Stimulated activated CD8-positive, alpha-beta memory T cell treated with anti-CD3 and anti-CD28 coated beads, Interleukin-15, amount 100 ng/mL, for 24 hours (primary cell): Measurements from ENCODE around the gene COX11.

Source experiments
- DNase-seq: peaks from one replicate; pipeline ENCODE4 v3.0.0-alpha.2; 2020; ENCODE audit warnings: low read depth

The COX11 gene, protein sequence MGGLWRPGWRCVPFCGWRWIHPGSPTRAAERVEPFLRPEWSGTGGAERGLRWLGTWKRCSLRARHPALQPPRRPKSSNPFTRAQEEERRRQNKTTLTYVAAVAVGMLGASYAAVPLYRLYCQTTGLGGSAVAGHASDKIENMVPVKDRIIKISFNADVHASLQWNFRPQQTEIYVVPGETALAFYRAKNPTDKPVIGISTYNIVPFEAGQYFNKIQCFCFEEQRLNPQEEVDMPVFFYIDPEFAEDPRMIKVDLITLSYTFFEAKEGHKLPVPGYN

DNA sequence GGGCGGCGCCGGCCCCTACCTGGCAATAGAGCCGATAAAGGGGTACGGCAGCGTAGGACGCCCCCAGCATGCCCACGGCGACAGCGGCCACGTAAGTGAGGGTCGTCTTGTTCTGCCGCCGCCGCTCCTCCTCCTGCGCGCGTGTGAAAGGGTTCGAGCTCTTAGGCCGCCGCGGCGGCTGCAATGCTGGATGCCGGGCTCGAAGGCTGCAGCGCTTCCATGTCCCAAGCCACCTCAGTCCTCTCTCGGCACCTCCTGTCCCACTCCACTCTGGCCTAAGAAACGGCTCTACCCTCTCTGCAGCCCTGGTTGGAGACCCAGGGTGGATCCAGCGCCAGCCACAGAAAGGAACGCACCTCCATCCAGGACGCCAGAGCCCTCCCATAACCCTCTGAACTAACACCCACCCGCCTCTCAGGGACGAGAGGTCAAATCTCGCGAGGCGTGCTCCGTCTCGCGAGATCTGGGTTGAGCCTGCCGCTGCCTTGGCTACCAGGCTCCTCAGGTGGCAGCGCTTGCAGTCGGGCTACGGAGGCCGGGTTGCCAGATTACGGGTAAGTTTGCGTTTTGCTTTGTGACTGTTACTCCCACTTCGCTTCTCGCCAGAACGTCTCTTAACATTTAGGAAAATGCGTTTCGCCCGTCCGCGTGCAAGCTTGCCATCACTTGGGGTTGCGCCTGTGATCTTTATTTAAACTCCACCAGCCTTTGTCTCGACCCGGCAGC is at the start of gene COX11, which contains the start of gene STXBP4:
COX11 (minus strand) TSS at position 393 of the 726 bp plus-strand sequence; CDS start at position 385, 8 bp downstream.
STXBP4 (plus strand) TSS at position 504 of the 726 bp plus-strand sequence. CDS start 17,455 bp downstream, outside the sequence.
- peak; percentile 83 for DNase-seq

DNA sequence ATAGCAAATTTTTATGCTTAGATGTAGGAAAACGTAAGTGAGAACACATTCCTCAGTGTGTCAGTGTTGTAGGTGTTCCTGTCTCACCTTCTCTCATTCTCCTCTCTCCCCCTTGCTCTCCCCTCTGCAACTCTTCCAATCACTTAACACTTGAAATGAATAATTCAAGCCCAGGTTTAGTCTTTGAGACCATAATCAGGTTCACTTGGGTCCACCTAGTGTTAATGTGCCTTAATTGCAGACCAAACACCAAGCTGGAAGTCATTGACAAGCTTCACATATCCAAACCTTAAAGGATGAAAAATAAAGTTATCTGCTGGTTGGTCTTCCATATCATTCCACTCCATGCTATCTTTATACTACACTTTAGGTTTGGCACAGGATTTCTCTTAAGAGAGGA is 37.1 kb upstream of the COX11 start:
- no peak for DNase-seq

DNA sequence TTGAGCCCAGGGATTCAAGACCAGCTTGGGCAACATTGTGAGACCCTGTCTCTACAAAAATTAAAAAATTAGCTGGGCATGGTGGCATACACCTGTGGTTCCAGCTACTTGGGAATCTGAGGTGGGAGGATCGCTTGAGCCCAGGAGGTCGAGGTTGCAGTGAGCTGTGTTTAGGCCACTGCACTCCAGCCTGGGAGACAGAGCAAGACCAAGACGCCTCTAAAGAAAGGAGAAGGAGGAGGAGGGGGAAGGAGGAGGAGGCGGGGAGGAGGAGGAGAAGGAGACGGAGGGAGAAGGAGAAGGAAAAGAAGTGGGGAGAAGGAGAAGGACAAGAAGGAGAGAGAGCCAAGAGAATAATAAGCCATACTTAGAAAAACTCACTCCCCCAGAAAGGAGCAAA is 36.0 kb upstream of the COX11 start:
- no peak for DNase-seq

DNA sequence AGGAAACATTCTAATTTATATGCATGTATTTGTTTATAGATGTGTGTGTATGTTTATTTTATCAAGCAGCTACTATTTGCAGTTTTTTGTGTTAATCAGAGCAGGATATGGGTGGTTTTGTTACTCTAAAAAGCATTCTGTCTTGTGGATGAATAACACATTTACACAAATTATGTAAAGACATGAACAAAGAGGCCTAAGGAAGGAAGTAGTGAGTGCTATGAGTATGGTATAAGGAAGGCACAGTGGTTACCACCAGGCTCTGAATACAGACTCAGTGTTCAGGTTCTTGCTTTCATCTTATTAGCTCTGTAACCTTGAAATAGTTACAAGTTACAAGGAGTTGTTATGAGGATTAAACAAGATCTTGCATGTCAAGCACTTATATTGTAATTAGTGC is 34.0 kb upstream of the COX11 start:
- DNase-seq = no peak

DNA sequence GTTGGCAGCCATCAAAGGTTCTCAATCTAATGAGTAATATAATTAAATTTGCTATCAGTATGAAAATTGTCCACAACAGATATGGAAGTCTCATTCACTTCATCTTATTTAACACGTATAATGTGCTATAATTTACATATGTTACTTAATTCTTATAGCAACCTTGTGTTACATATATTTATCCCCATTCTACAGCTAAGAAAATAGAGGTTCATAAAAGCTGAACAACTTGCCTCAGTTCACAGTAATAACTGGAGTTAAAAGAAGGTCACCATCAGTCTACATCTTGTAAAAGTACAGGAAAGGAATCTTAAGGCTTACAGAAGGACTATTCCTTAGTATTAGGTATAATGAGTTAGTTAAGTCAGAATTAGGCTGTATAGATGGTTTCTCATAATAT is 28.0 kb upstream of the COX11 start:
- DNase-seq = no peak

DNA sequence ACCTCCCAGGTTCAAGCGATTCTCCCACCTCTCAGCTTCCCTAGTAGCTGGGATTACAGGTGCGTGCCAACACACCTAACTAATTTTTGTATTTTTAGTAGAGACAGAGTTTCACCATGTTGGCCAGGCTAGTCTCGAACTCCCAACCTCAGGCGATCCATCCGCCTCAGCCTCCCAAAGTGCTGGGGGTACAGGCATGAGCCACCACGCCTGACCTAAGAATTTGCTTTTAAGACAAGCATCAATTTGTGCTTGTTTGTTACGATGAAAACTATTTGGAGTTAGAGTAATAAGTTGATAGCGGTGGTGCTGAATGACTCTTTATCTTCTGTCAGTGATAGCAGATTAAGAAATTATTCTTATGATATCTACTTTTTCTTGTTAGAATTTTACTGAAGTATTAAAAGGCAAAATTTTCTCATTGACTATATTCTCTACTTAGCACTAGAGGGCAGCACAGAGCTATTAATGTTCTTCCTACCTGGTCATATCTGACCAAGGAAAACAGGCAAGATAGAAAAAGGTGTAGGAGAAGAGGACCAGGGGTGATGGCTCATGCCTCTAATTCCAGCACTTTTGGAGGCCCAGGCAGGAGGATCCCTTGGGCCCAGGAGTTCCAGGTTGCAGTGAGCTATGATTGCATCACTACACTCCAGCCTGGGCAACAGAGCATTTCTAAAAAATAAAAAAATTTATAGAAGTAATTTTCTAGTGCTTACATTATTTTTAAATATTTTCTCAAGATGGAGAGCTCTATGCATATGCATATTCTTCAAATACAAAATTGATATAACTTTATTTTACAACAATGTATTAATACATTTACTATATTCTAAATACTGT is 24.6 kb upstream of the COX11 start:
- no peak for DNase-seq

DNA sequence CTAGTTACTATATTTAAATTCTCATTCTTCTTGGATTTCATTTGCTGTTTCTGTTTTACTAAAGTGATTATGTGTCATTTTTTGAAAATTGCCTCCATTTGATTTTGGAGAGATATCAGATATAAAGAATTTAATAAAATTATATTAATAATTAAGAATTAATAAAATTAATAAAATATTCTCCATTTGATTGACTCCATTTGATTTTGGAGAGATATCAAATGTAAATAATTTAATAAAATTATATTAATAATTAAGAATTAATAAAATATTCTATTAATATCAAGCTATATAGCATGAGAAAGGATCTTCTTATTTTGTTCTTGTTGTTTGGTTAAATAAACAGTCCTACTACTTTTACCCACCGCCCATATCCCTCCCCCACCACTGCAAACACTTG is 23.1 kb upstream of the COX11 start:
- no peak for DNase-seq

DNA sequence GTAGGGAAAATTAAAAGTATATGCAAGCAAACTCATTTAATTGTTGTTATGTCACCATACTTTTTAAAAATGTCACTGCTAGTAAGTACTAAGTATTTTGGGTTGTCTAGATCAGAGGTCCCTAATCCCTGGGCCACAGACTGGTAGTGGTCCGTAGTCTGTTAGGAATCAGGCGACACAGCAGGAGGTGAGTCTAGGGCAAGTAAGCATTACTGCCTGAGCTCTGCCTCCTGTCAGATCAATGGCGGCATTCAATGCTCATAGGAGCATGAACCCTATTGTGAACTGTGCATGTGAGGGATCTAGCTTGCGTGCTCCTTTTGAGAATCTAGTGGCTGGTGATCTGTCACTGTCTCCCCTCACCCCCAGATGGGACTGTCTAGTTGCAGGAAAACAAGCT is 21.7 kb upstream of the COX11 start:
- no peak for DNase-seq

DNA sequence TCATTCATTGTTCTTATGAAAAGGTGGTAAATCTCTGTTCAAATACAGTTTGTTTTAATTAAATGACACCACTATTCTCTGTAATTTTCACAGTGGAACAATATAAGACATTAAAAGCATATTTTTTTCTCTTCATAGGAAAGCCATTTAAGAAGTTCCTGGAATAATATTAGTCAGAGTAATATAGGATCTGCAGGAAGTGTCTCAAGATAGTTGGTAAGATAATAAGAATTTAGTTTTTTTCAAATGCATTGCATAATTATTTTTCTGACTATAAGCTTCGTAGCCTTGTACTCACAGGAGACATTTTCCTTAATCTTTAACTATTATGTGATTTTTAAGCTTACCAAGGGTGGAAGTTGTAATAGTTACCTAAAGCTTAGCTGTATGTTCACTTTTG is 17.0 kb upstream of the COX11 start:
- no peak for DNase-seq

DNA sequence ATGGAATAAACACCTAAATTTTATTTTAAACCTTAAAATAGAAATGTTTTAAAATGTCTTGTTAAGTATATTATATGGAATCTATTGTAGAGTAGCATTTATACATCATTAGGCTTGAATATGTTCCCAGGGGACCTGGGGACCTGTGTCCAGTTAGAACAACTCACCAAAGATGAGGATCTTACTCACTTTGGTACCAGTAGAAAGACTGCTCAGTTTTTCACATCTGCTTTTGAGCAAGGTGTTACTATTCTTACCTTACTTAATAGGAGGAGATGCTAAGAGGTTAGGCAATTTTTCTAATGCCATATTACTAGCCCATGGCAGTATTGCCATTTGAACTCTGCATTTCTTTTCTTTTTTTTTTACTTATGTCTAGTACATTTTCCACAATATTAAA is 14.8 kb upstream of the COX11 start:
- DNase-seq = no peak

DNA sequence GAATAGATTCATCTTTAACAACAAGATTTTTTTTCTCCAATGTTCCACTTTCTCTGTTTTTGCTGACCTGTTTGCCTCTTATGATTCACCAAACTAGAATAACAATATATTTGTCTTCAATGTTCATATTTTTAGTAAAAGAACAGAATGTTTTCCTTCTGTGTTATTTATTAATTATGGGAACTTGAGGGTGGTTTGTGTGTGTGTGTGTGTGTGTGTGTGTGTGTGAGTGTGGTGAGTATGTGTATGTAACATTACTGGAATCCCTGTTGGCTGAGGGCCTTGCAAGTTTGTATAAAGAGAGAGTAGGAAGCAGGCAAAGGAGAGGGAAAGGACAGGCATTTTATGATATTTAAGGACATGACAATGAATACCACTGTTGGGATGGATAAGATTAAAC is 13.9 kb upstream of the COX11 start:
- DNase-seq = no peak

DNA sequence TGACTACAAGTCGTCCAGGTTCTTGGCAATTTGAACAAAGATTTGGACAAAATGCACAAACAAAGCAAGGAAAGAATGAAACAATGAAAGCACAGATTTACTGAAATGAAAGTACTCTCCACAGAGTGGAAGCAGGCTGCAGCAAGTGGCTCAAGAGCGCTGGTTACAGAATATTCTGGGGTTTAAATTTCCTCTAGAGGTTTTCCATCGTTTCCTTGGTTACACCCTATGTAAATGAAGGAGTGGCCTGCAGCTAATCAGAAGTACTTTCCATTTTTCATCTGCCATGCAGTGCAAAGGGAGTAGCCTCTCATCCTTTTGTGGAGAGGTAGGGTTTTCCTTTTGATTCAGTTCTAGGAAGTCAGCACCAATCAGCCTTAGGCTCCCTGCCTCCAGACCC is 11.9 kb upstream of the COX11 start:
- DNase-seq = no peak

DNA sequence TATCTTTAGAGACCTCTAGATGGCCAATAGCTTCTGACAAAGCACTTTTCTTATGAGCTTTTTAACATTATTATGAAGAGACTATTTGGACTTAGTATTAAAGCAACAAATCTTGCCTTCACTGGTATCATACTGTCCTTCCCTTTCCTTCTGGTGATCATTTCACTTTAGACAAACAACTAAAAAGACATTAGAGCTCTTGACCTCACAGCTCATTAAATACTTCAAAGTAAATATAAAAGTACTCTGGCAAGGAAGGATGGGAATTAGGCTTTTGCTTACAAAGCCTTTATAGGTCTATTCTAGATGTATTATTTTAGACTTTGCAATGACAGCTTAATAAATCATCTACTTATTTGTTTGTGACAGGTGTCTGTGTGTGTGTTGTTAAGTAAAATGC is 11.2 kb upstream of the COX11 start:
- DNase-seq = no peak

DNA sequence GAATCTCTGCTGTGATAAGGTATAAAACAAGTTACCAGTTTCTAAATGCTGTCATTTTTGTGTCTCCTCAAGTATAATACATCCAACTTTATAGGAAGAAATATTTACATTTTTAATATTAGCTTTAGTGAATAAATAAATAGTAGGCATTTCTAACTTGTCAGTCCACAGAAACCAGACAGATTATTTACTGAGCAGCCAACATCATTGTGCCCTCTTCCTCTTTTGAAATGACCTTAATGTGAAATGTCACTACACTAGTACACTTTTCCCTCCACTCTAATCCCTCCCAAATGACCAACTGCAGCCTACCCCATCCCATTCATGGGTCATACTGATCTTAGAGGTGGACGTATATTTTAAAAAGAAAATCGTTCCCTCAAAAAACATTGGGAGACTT is 9.3 kb upstream of the COX11 start:
- no peak for DNase-seq

DNA sequence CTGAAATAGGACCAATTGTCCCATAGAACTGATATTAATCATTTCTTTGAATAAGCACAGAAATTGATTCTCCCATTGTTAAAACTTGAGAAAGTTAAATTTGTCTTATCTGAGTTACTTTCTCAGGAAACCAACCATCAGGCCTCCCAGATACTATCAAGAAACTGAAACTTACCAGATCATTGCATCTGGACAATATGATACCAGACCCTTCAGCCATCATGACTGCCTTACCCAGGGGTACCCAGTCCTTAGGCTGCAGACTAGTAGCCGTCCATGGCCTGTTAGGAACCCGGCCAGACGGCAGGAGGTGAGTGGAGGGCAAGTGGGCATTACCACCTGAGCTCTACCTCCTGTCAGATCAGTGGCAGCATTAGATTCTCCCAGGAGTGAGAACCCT is 7.9 kb upstream of the COX11 start:
- no peak for DNase-seq

DNA sequence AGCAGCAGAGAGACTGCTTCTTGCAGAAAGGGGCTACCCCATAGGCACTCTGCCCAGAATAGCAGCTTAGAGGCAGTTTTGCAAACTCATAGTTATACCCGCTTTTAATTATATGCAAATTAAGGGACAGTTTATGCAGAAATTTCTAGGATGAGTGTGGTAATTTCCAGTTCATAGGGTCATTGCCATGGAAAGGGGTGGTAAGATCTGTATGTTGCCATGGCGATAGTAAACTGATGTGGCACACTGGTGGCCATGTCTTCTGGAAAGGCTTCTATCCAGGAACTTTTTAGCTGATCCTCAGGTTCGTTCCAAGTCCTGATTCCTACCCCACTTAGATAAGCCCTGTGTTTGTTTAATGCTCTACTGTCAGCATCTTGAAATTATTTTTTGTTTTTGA is 6.3 kb upstream of the COX11 start:
- DNase-seq = no peak

DNA sequence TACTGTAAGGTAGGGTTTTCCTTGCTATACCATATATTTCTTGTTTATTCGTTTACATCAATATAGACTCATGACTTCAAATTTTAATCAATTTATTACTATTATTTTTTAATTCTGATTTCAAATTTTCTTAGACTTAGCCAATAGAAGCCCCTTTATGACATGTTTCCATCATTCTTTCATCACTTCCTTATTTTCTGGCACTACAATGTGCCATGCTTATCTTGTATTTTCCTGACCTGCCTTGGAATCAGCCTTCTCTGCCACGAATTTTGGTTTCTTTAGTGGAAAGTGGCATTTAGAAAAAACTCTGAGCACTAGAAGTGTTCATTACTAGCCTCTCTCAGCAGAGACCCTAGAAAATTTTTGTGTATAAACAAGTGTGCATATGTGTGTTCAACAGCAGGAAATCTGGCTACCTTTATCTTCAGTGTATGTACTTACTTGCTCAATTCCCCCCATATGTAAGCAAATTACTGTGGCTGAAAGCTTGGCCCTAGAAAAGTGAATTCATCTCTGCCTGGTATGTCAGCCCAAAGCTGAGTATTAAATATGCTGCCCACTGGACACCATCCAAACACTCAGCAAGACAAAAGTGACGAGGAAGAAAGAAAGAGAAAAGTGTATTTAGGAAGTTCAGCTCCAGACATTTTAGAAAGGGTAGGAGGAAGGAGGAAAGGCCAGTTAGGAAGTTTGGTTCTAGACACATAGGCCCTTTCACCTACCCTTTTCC is 4.1 kb upstream of the COX11 start:
- no peak for DNase-seq

DNA sequence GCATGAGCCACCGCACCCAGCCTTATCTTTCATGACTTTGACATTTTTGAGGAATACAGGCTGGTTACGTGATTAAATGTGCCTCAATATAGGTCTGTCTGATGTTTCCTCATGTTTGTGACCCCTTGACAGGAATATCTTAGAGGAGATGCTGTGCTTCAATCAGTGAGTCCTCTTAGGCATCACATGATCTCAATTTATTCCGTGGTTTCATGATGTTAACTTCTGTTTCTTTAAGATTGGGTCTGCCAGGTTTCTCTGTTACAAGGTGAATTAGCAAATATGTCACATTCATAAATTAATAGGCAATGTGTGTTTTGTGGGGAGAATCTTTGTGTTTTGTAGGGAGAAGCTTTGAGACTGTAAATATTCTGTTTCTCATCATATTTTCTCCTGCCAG is 3.4 kb upstream of the COX11 start:
- no peak for DNase-seq

DNA sequence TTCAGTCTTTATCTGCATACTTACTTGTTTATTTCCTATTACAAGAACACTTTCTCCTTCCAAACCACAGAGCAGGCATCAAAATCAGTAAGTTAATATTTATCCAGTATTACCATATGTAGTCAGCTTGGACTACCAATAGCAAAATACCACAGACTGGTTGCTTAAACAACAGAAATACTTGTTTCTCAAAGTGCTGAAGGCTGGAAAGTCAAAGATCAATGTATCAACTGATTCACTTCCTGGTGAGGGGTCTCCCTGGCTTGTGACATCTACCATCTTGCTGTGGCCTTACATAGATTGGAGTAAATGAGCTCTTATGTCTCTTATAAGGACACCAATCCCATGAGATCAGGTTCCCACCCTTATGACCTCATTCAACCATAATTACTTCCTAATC is 2.7 kb upstream of the COX11 start:
- DNase-seq = no peak

DNA sequence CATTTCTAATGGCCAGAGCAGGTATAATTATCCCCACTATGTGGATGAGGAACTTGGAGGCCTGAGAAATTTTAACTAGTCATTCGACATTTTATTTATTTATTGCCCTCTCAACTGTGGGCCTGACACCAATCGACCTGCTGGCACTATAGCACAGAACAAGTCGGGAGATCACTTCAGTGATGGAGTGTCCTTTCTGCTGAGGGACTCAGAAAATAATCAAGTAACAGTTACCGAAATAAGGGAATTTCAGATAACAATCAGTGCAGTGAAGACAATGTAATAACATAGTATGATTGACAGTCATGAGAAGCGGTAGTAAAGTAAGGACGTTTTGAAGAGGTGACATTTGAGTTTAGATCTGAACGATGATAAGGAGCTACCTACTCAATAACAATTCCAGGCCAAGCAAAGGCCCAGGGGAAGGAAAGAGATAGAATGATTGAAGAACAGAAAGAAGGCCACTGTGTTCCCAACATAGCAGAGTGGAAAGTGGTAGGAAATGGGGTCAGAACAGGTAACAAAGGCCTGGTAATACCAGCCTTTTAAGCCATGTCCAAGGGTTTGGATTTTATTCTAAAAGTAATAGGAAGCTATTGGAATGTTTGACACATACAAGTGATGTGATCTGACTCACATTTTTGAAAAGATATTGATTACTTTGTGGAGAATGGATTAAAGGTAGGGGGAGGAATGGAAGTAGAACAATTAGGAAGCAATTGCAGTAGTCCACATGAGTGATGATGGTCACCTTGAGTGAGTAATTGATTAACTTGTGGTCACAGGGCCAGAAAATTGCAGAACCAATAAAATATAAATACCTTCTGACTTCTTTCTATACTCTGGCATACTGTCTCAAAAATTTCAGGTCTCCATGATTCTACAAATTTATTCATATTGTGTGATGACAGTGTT is 1.5 kb upstream of the COX11 start:
- no peak for DNase-seq

DNA sequence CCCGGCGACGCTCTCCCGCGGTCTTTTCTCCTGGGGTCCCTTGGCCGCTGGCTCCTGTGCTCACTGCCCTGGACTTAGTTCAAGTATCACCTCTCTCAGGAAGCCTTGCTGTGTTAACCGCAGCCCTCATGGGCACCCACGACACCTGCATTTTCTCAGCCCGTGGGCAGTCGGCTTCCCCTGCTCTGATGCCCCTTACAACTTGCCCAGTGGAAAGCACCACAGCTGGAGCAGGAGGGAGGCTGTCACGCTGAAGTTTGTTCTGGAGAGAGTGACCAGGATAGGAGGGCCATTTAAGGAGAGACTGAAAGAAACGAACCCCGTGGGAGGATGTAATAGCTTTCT is 506 bp upstream of the COX11 start:
- no peak for DNase-seq
